Activated T-cell treated with anti-CD3 and anti-CD28 coated beads for 1 hour (primary cell): ENCODE measurements around the gene GARS1.
"Not testable (repeated sequence)": the region's sequence is repeated elsewhere in the genome, so short reads cannot be mapped to it uniquely, and the experiment has no call there.

ENCODE experiments used
- DNase-seq: peaks from one replicate; pipeline ENCODE4 v3.0.0-alpha.2; 2020; ENCODE audit warnings: low read depth

GARS1 gene

DNA sequence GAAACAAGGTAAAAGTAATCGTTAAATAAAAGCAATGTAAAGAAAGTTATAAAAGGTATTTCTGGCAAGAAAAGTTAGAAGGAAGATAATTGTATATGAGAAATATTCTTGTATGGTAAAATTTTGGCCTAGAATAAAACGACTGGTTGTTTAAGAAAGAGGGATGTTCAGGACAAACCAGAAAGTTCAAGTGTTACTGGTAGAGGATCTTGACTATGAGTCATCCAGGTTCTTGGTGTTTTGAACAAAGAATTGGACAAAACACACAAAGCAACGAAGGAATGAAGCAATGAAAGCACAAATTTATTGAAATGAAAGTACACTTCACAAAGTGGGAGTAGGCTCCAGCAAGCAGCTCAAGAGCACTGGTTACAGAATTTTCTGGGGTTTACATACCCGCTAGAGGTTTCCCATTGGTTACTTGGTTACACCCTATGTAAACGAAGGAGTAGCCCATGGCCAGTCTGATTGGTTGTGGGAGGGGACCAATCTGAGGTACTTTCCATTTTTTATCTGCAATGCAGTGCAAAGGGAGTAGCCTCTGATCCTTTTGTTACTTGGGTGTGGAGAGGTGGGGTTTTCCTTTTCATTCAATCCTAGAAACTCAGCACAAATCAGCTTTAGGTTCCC, 22.4 kb upstream of the GARS1 start:
- DNase-seq: no peak

- DNase-seq: no peak
Observed at GRCh38 chr7:30575910-30576309, 18.8 kb upstream of the GARS1 start.

DNA sequence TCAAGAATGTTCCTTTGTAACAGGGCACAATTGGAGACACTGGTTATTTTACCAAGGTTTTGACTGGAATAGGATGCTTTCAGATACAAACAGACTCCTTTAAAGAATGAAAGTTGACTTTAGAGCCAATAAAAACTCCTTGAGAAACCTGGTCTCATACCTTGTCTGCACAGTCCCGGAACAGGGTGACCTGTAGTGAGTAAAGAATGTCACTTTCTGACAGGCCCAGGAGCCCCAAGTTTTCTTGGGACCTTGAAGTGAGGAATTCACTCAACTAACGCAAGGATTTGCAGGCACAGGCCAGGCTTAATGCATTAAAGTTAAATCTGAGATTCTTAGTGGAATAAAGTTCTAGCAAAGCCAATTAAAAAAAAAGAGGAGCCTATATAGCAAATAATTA, 11.5 kb upstream of the GARS1 start:
- no peak for DNase-seq

- DNase-seq: no peak
Observed at GRCh38 chr7:30584415-30584814, 10.3 kb upstream of the GARS1 start.

GRCh38 chr7:30584965-30585364, 9.7 kb upstream of the GARS1 start:
- no peak for DNase-seq

GRCh38 chr7:30585675-30586074, 9.0 kb upstream of the GARS1 start:
- DNase-seq: no peak

DNA sequence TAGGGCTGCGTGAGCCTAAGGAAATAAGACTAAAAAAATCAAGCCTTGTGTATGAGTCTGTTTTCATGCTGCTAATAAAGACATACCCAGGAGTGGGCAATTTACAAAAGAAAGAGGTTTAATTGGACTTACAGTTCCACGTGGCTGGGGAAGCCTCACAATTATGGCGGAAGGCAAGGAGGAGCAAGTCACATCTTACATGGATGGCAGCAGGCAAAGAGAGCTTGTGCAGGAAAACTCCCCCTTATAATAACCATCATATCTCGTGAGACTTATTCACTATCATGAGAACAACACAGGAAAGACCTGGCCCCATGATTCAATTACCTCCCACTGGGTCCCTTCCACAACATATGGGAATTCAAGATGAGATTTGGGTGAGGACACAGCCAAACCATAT, 7.1 kb upstream of the GARS1 start:
- DNase-seq: not testable (repeated sequence)

GRCh38 chr7:30589111-30589510, 5.6 kb upstream of the GARS1 start:
- no peak for DNase-seq

GRCh38 chr7:30594048-30594539, 584 bp upstream of the GARS1 start:
- DNase-seq: peak; percentile 11

- DNase-seq: no peak
Observed at GRCh38 chr7:30595436-30596013, 847 bp downstream of the GARS1 start.

GRCh38 chr7:30596014-30596641, 1.4 kb downstream of the GARS1 start:
- DNase-seq: no peak

DNA sequence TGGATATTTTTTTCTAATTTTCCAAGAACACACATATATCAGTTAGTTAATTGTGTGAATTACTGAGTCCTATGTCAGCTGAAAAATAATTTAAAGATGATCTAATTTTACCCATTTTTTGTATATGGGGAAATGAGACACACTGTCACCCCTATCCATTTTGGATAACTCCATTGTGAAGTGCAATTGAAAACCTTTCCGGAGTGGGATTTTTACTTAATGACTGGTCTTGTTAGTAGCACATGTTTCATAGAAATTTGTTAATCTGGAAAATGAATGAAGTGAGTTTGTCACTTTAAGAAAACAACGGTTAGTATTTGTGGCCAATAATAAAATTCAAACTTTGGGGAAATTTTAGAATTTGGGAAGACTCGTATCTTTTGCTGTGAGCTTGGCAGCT, 2.0 kb downstream of the GARS1 start:
- no peak for DNase-seq

GRCh38 chr7:30598121-30598876, 3.6 kb downstream of the GARS1 start:
- no peak for DNase-seq

DNA sequence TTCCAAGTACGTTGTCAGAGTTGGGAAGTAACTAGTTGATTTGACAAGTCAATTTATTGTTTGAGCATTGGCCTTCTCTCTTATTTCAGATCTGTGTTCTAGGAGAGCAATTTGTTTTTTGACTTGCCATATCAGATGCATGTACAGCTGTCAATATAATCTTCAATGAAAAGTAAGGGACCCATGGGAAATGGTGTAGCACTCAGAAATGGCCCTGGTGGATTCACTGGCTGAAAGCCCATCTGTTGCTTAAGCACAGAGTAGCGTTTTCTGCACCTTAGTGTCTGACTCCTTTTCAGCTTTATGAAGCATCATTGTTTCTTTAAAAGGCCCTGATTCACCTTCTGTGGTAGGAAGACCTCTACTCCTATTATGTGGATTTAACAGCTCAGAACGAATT, 10.2 kb downstream of the GARS1 start:
- no peak for DNase-seq

- DNase-seq: no peak
Observed at GRCh38 chr7:30605832-30606231, 11.2 kb downstream of the GARS1 start.

DNA sequence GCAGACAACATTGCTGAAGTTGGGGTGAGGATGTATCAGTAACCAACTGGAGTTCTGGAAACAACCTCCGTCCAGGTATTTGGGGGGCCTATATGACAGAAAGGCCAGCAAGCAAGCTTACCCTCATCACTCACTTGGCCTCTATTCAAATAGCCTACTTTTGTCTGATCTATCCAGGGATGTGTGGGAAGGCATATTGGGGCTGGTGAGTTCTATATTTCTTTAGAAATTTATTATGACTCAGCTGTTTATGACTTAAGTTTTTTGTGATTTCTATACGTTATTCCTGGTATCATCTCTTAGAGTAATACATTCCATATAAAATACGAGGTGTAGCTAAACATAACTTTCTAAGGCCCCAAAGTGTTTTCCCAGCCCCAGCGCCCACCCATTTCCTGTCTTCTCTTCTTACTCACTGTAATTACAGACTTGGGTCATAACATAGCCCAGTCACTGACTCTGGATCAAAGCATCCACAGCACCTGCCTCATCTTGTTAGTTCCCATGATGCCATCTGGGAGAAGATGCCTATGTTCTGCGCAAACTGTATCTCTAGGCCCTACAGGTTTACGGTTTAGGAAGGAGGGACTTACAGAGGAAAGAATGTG, 18.1 kb downstream of the GARS1 start:
- DNase-seq: no peak

- DNase-seq: no peak
Observed at GRCh38 chr7:30613366-30614325, 19.0 kb downstream of the GARS1 start.

DNA sequence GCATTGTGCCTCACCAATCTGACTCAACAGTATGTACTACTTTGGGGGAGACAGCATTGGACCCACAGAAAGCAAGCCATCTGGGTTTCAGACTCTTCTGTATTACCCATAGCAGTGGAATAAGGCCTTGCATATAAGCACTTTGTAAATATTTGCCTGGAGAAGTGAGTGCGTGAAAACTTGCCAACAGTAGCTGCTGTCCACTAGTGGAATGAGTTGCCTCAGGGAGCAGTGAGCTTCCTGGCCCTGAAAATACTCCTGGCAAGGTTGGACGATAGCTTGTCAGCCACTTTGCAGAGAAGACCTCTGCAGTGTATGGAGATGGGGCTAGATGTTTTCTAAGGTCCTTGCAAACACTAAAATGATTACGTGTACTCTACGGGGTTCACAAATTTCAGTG, 21.6 kb downstream of the GARS1 start:
- no peak for DNase-seq

GRCh38 chr7:30617359-30617758, 22.7 kb downstream of the GARS1 start:
- no peak for DNase-seq

DNA sequence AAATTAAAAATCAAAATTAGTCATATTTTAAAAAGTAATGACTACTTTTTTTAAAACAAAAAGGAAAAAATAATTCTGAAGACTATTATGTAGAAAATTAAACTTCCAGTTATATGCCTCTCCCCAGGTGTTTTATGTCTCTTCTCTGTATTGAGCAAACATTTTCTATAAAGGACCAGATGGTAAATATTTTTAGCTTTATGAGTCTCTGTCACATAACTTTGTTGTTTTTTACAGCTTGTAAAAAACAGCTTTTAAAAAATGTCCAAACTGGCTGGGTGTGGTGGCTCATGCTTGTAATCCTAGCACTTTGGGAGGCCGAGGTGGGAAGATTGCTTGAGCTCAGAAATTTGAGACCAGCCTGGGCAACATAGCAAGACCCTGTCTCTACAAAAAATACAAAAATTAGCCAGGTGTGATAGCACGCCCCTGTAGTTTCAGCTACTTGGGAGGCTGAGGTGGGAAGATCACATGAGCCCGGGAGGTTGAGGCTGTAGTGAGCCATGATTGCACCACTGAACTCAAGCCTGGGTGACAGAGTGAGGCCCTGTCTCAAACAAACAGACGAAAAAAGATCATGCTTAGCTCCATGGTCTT, 23.5 kb downstream of the GARS1 start:
- no peak for DNase-seq

DNA sequence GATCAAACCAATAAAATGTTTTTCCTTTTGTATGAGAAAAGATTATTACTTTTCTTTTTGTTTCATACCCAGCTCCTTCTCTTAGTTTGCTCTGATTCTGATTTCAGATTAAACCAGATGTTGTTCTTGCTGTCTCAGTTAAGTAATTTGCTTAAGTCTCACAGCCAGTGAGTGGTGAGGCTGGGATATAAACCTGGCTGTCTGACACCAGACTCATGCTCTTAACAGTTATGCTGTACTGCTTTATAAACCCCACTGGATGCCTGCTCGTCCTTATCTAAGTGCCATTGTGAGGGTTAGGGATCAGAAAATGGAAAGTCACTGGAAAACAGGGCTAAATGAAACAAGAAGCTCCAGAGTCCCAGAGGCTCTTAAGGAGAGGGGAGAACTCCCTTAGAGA, 24.3 kb downstream of the GARS1 start:
- DNase-seq: no peak
